Erythroblast (primary cell): ENCODE measurements around the gene BCAN.
A peak's percentile ranks its signal among the peaks of the same experiment; 100 is the strongest.
"Not testable (repeated sequence)": the region's sequence is repeated elsewhere in the genome, so short reads cannot be mapped to it uniquely, and the experiment has no call there.

Source experiments
- DNase-seq, 2 experiments: peaks; one replicate each; lab custom pipeline; 2025; lab: John Stamatoyannopoulos, UW
- GATA1 ChIP-seq: IDR thresholded peaks from 2 replicates; pipeline ENCODE4 v1.6.1; 2011; ENCODE audit warnings: low read depth, mild to moderate bottlenecking, control low read depth, low read length, moderate library complexity
- POLR2A ChIP-seq: IDR thresholded peaks from 2 replicates; pipeline ENCODE4 v1.6.1; 2011; ENCODE audit warnings: mild to moderate bottlenecking, low read length

BCAN gene

DNA sequence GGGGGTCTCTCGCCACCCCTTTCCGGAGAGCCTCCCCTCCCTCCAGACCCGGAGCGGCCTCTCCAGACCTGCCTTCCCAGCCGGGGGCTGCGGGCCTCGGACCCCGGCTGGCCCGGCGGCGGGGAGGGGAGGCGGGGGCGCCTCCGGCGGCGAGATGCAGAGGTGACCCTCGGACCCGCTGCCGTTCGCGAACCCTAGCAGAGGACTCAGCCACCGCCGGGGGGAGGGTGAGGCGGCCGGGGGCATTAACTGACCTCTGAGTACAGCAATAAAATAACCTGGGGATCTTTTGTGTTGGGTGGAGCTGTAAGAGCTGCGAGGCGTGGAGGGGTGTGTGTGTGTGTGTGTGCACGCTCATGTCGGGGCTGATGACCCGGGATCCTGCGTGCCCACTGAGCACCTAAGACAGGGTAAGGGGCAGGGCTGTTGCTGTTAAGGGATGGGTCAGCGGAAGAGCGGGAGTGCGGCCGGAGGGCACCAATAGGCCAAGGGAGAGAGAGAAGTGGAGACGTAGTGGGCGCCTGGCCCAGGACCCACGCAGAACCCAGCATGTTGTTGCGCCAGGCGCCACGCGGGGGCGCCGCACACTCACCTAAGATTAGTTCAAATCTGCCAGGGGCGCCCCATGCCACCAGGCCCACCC, 16.4 kb upstream of the BCAN start:
- TF ChIP-seq POLR2A, result no peak
- TF ChIP-seq GATA1, result no peak
- peak; percentile 44 to 72 for DNase-seq

DNA sequence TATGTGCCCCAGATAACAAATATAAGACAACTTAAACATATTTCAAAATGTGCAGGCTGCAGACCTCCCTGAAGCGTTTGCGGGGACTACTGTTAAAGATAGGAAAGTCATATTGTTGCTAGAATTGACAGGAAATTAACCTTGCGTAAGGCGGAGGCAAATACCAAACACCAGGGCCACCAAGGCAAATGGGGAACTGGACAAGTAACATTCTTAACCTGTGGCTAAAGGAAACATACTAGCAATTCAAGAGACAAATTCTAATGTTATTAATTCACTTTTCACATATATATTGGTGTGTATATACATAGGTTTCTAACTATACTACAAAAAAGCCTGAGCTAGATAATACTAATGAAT, 15.9 kb upstream of the BCAN start:
- TF ChIP-seq POLR2A (no peak), GATA1 (no peak)
- no peak for DNase-seq

DNA sequence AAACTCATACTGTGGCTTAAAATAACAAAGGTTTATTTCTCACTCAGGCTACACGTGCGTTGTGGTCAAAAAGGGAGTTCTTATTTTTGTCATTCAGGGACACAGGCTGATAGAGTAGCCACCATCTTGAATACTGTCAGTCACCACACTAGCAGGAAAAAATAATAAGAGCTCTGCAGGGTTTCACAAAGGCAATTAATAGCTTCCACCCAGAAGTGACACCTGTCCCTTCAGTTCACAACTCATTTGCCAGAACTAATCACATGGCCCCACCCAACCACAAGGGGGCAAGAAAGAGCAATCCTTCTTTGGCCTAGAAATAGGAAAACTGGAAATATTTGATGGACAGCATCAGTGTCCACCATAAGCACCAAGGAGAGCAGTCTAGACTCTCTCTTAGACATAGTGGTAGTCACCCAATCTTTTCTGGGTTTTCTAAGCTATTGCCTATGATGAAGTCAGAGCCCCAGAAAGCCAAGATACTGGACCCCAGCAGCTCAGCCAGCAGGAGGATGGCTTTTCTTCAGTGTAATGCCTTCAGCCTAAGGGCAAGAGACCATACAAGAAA, 14.5 kb upstream of the BCAN start:
- no peak for TF ChIP-seq GATA1
- no peak for TF ChIP-seq POLR2A
- peak; percentile 39 to 63 for DNase-seq

DNA sequence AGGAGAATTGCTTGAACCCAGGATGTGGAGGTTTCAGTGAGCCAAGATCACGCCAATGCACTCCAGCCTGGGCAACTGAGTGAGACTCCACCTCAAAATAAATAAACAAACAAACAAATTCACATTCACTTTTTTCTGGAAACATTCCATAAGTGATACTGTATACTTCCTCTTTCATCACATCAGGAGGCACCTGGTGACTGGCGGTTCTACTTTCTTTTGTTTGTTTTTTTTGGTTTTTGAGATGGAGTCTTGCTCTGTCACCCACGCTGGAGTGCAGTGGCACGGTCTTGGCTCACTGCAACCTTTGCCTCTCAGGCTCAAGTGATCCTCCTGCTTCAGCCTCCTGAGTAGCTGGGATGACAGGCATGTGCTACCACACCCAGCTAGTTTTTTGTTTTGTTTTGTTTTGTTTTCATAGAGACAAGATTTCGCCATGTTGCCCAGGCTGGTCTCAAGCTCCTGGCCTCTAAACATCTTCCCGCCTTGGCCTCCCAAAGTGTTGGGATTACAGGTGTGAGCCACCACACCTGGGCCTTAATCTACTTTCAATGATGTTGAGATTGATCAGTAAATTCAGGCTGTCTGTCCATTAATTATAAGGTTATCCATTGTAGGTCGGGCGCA, 12.0 kb upstream of the BCAN start:
- TF ChIP-seq POLR2A (no peak), GATA1 (no peak)
- DNase-seq, result no peak

DNA sequence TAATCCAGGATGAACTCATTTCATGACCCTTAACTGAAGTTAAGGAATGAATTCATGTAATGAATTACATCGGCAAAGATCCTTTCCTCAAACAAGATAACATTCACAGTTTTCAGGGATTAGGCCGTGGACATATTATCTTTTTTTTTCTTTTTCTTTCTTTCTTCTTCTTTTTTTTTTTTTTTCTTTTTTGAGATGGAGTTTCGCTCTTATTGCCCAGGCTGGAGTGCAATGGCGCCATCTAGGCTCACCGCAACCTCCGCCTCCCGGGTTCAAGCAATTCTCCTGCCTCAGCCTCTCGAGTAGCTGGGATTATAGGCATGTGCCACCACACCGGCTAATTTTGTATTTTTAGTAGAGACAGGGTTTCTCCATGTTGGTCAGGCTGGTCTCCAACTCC, 10.8 kb upstream of the BCAN start:
- not testable (repeated sequence) for DNase-seq

DNA sequence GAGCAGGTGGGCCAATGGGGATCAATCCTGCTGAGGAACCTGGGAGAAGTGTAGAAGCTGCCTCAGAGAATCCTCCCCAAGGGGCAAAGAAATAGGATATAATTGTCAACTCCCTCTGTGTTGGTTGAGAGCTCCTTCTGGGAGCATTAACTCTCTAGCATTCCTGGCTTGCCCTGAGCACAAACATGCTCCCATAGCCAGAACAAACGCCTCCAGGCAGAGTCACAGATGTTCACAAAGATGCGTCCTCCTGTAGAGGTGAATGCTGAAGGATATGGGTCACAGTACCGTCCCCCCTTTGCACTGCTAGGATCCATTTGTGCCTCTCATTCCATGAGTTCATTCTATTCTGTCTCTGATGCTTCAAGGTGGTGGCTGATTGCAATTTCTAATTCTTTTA, 9.6 kb upstream of the BCAN start:
- no peak for DNase-seq
- TF ChIP-seq POLR2A, result no peak
- TF ChIP-seq GATA1, result no peak

DNA sequence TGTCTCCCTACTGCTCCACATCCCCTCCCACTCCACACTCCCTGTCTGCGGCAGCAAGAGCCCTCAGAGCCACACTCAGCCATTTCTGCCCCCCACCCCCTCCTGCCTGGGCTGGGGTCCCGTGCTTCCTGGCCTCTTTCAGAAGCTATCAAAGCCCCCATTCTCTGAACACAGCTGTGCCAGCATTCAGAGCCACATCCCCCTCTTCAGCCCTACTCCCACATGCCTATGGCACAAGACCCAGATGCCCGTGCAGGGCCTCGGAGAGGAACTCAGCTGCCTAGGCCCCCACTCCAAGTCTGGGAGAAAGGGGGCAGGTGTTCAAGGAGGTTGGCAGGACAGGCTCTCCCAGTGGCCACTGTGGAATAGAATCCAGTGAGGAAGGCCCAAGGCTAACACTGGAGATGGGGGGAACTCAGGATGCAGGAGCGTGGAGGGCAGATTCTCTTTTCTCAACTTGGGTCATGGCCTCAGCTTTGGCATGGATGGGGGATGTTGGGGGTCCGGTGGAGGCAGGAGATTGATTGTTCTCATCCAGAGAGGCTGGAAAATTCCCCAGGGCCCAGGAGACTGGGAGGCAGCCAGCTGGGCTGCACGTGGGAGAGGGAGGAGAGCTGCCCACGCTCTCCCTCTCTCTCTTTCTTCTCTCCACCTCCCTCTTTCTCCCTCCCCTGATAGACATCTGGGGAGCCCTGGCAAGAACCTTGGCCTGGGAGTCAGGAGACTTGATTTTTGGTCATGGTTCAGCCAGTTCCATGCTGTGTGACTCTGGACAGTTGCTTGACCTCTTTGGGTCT, 3.5 kb upstream of the BCAN start:
- TF ChIP-seq GATA1, result no peak
- TF ChIP-seq POLR2A, result no peak
- DNase-seq, result no peak

DNA sequence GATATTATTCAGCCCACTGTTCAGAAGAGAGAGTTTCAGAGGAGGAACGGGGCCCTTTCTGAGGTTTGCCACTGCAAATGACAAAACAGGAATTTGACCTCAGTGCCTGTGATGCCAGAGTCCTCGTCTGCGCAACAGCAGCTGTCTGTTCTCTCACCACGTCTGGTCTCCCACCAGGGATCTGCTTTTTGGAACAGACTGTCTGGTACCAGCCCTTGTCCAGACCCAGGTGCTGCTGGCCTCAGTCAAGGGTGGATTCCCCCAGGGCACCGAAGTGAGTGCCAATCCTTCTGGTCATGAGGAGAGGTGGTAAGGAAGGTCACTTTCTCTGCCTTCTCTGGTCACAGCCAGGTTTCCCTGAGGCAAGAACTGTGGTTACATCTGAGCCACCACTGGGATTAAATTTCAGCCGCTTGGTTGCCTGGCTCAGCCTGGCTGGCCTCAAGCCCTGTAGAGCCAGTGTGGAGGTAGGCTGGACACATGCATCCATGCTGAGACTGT, 2.3 kb upstream of the BCAN start:
- no peak for DNase-seq
- no peak for TF ChIP-seq GATA1
- TF ChIP-seq POLR2A, result no peak

DNA sequence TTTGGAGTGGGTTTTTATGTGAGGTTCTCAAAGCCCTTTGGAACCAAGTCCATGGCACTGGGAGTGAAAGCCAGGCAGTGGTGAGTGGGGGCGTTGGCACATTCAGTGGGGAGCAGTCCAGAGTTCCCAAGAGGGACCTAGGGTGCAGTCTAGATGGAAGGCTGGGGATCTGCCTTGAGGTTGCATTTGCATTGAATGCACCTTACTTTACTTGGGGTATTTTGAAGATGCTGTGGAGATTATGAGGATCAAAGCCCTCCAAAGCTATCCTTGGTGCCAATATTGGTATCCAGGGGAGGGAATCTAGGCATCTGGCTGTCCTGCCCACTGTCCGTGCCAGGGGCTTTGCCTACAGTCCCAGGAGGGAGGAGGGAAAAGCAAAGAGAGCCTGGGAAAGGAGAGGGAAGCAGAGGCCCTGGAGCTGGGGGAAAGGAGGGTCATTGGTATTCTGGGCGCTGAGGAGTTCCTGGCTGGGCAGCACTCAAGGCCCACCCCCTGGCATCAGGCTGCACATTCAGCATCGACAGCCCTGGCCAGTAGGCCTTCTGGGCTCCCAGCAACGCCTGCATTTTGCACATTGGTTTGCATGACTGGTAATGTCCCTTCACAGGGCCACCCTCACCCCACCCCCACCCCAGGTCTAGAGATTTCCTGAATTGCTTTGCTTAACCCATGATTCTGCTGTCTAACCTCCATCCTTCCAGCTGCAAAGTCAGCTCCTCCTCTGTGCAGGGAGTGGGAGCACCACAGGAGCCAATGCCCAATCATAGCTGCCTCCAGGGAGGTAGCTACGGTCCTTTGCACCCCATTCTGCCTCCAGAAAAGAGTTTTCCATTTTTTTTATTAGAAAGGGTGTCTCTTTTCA, 843 bp upstream of the BCAN start:
- no peak for DNase-seq
- no peak for TF ChIP-seq GATA1
- TF ChIP-seq POLR2A, result no peak

DNA sequence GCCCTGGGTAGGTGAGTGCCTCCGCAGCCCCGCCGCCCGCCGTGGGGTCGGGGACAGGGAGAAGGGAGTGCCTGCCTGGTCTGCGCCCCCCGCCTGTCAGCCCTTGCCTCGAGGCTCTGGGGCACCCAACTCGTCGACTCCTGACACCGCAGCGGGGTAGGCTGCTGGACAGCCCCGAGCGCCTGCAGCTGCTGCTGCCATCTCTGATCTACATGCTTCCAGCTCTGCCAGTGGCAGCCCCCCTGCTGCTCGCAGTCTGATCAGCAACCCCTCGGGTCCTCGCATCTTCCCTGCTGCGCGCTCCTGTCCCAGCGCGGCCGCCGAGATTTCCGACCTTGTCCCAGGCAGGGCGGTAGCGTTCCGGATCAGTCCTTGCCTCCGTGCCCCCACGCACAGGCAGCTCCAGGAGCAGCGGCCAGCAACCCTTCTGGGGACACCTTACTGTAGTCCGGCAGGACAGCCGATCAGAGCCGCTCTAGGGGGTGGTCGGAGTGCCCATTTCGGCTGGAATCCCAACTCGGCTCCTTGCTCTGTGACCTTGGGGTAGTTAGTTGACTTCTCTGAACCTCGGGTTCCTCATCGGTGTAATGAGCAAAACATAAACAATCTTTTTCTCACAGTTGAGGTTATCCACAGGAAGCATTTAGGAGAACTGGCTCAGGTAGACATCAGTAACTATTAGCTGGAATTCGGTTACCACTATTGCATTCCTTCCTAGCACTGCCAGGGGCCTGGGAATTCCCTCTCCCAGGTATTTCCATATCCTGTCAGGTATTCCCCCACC, 540 bp downstream of the BCAN start:
- no peak for TF ChIP-seq GATA1
- no peak for TF ChIP-seq POLR2A
- no peak for DNase-seq

DNA sequence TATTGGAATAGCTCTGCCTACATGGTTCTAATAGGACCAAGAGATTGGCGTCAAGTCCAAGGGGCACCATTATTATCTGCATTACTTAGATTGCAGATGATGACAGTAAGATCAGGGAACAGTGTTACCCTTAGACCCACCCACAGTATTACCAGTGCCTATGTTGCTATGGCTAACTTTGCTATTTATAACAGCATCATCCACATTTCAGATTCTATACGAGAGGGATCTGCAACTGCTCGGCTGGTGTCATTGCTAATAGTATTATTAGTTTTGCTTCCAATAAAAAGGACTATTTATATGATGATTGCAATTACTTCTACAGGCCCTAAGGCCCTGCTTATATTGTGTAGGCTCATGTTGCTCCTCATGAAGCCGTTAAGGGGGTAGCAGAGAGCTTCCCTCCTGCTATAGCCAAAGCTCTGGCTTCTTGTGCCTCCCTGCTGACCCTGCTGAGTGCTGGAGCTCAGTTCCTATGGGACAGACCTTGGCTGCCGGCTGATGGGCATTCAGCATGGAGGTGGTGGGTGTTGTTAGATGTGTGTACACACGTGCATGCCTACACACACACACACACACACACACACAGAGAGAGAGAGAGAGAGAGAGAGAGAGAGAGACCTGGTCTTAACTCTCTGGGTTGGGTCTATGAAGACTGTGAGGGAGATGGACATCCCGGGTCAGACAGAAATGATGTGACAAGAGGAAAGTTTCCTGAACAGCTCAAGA, 1.3 kb downstream of the BCAN start:
- DNase-seq, result no peak
- TF ChIP-seq POLR2A (no peak), GATA1 (no peak)

DNA sequence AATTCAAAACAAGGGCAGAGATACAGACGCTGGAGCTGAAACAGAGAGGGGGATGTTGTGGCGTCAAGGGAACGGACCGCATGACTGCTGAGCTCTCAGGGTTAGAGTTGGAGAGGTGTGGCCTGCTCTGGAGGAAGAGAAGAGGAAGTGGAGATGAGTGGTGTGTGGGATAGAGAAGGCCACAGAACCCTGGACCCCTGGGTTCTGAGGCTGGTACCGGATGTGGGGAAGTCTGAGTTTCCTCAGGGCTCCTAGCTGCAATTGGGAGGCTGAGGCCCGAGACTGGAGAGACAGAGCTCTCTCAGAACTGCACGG, 1.8 kb downstream of the BCAN start:
- no peak for DNase-seq
- TF ChIP-seq POLR2A (no peak), GATA1 (no peak)
